Neuronal stem cell (in vitro differentiated cells): ENCODE measurements around the gene OR9A4.

Experiments used
- DNase-seq: peaks from one replicate; pipeline ENCODE4 v3.0.0-alpha.2; 2013; ENCODE audit warnings: low spot score
- H2AFZ ChIP-seq: one replicate; pipeline ENCODE4 v1.6.1; 2013; ENCODE audit warnings: mild to moderate bottlenecking, low read length, inconsistent platforms
- H2AK5ac ChIP-seq: 2 replicates; pipeline ENCODE4 v1.6.1; 2013; ENCODE audit warnings: low read depth, mild to moderate bottlenecking, inconsistent platforms, low read length, moderate library complexity, mixed read lengths
- H2BK120ac ChIP-seq: 2 replicates; pipeline ENCODE4 v1.6.1; 2013; ENCODE audit warnings: low read depth, mild to moderate bottlenecking, inconsistent platforms, low read length, moderate library complexity, mixed read lengths
- H2BK12ac ChIP-seq: one replicate; pipeline ENCODE4 v1.6.1; 2013; ENCODE audit warnings: low read length, inconsistent platforms
- H2BK15ac ChIP-seq: 2 replicates; pipeline ENCODE4 v1.6.1; 2013; ENCODE audit warnings: mild to moderate bottlenecking, low read length, inconsistent platforms, mixed read lengths
- H2BK5ac ChIP-seq: one replicate; pipeline ENCODE4 v1.6.1; 2013; ENCODE audit warnings: inconsistent platforms, mild to moderate bottlenecking, low read length, moderate library complexity
- H3K14ac ChIP-seq: one replicate; pipeline ENCODE4 v1.6.1; 2013; ENCODE audit warnings: low read length, inconsistent platforms
- H3K18ac ChIP-seq: 2 replicates; pipeline ENCODE4 v1.6.1; 2013; ENCODE audit warnings: low read length, inconsistent platforms
- H3K23ac ChIP-seq: 2 replicates; pipeline ENCODE4 v1.6.1; 2013; ENCODE audit warnings: low read depth, mild to moderate bottlenecking, mixed read lengths, low read length, inconsistent platforms; ENCODE audit not compliant: poor library complexity
- H3K27ac ChIP-seq: replicated peaks from 3 replicates; pipeline ENCODE4 v1.5.1; 2013; ENCODE audit warnings: low read length, inconsistent platforms
- H3K27me3 ChIP-seq, 3 experiments: 2 replicates each; pipeline ENCODE4 v1.6.1; 2013; ENCODE audit warnings: low read length in 3 of 3, mild to moderate bottlenecking in 2 of 3, inconsistent platforms in 1 of 3, low read depth in 1 of 3, mixed read lengths in 1 of 3, moderate library complexity in 1 of 3; ENCODE audit not compliant: control insufficient read depth in 3 of 3, insufficient read depth in 3 of 3
- H3K36me3 ChIP-seq, 2 donors: replicated peaks in 1 of 2; 2 replicates each; pipeline ENCODE4 v1.6.1; 2013; ENCODE audit warnings: low read length in 2 of 2; ENCODE audit not compliant: control insufficient read depth in 2 of 2, insufficient read depth in 2 of 2
- H3K4ac ChIP-seq: 2 replicates; pipeline ENCODE4 v1.6.1; 2013; ENCODE audit warnings: inconsistent platforms, mild to moderate bottlenecking, low read length, moderate library complexity
- H3K4me1 ChIP-seq, 2 donors: 1 replicate in 1 of 2; 2 replicates in 1 of 2; pipeline ENCODE4 v1.6.1; 2013; ENCODE audit warnings: low read length in 2 of 2, low read depth in 1 of 2; ENCODE audit not compliant: control insufficient read depth in 2 of 2, insufficient read depth in 1 of 2
- H3K4me2 ChIP-seq: one replicate; pipeline ENCODE4 v1.6.1; 2013; ENCODE audit warnings: mild to moderate bottlenecking, low read length, inconsistent platforms; ENCODE audit not compliant: insufficient read depth, poor library complexity, severe bottlenecking
- H3K4me3 ChIP-seq, 2 donors: 2 replicates each; pipeline ENCODE4 v1.5.1; 2013; ENCODE audit warnings: low read length in 2 of 2, mild to moderate bottlenecking in 2 of 2, inconsistent platforms in 1 of 2, moderate library complexity in 1 of 2
- H3K79me1 ChIP-seq: one replicate; pipeline ENCODE4 v1.6.1; 2013; ENCODE audit warnings: low read depth, mild to moderate bottlenecking, inconsistent platforms, low read length, moderate library complexity
- H3K9ac ChIP-seq: one replicate; pipeline ENCODE4 v1.6.1; 2013; ENCODE audit warnings: mild to moderate bottlenecking, low read depth, low read length, inconsistent platforms; ENCODE audit not compliant: poor library complexity
- H3K9me3 ChIP-seq, 2 donors: replicated peaks in 1 of 2; 2 replicates each; pipeline versions ENCODE3 to v1.6.1; 2013; ENCODE audit warnings: low read length in 2 of 2, mild to moderate bottlenecking in 2 of 2, inconsistent platforms in 1 of 2, low read depth in 1 of 2, mixed read lengths in 1 of 2, moderate library complexity in 1 of 2; ENCODE audit not compliant: control insufficient read depth in 2 of 2, insufficient read depth in 1 of 2
- H4K8ac ChIP-seq: one replicate; pipeline ENCODE4 v1.6.1; 2013; ENCODE audit warnings: low read depth, mild to moderate bottlenecking, inconsistent platforms, low read length, moderate library complexity
- H4K91ac ChIP-seq: one replicate; pipeline ENCODE4 v1.6.1; 2013; ENCODE audit warnings: low read length, low read depth, mild to moderate bottlenecking, inconsistent platforms; ENCODE audit not compliant: poor library complexity
- WGBS, 2 donors: extraction: QIAGEN DNeasy Blood & Tissue Kit; methylation state at CpG; one replicate each; pipeline ENCODE4 v1.1.7; 2013; ENCODE audit warnings: missing lambda C conversion rate in 2 of 2, mixed read lengths in 1 of 2; ENCODE audit not compliant: insufficient read length in 2 of 2, insufficient replicate concordance in 1 of 2; ENCODE audit errors: extremely low coverage in 2 of 2; 5-methylcytosine and 5-hydroxymethylcytosine counted together

The OR9A4 gene

DNA sequence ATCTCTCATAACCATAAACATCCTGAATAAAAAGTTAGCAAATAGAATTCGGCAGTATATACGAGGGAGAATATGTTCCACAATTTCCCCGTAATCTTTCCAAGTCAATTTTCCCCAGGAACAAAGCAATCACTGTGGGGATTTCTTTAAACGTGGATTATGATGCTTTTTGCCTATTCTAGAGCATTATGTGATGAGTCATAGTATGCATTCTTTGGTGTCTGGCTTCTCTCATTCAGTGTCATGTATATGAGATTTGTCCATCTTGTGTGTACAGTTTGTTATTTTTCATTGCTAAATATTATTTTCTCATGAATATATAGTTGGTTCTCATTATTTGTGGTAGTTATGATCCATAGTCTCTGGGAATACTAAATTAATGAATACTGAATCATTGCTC lies 9.9 kb upstream of the OR9A4 start:
- no peak overlapping the region for H3K27ac ChIP-seq
- WGBS, 2 donors: no CpG with 5 or more reads among the region's 4 CpGs

GRCh38 chr7:141911391-141911790 lies 4.8 kb upstream of the OR9A4 start:
- Histone ChIP-seq H3K27me3 (no peaks in the 10 kb centered on the region), H4K91ac (no peak overlapping the region), H3K23ac (no peak overlapping the region), H2AK5ac (no peak overlapping the region), H3K14ac (no peak overlapping the region), H2BK120ac (no peak overlapping the region), H4K8ac (no peak overlapping the region), H3K4ac (no peak overlapping the region), H2BK12ac (no peak overlapping the region), H3K27ac (no peak overlapping the region), H3K9ac (no peak overlapping the region), H2BK15ac (no peak overlapping the region), H3K4me2 (no peak overlapping the region), H2AFZ (no peak overlapping the region), H3K79me1 (no peaks in the 10 kb centered on the region), H3K9me3 (no peaks in the 10 kb centered on the region), H3K4me3 (no peak overlapping the region), H3K18ac (no peak overlapping the region), H3K36me3 (no peaks in the 10 kb centered on the region), H3K4me1 (peaks cover 0 to 1% of the 10 kb centered on the region in 2 donors), H2BK5ac (no peak overlapping the region)
- no peak for DNase-seq

More for the DNA sequence above, 9.9 kb upstream of the OR9A4 start:
- H3K4ac ChIP-seq: no peak overlapping the region
- H3K9me3 ChIP-seq: no peaks in the 10 kb centered on the region
- no peak overlapping the region for H3K23ac ChIP-seq
- no peak overlapping the region for H3K14ac ChIP-seq
- H2BK12ac ChIP-seq: no peak overlapping the region
- no peaks in the 10 kb centered on the region for H3K36me3 ChIP-seq
- no peaks in the 10 kb centered on the region for H3K79me1 ChIP-seq
- H3K4me1 ChIP-seq: peaks cover 0 to 1% of the 10 kb centered on the region in 2 donors
- H2BK15ac ChIP-seq: no peak overlapping the region
- no peak overlapping the region for H4K8ac ChIP-seq
- no peak overlapping the region for H3K18ac ChIP-seq
- no peak overlapping the region for H3K9ac ChIP-seq
- DNase-seq: no peak
- H2AFZ ChIP-seq: no peak overlapping the region
- H3K4me2 ChIP-seq: no peak overlapping the region
- H4K91ac ChIP-seq: no peak overlapping the region
- no peaks in the 10 kb centered on the region for H3K27me3 ChIP-seq
- no peak overlapping the region for H2BK120ac ChIP-seq
- H3K4me3 ChIP-seq: no peak overlapping the region
- H2AK5ac ChIP-seq: no peak overlapping the region
- H2BK5ac ChIP-seq: no peak overlapping the region

GRCh38 chr7:141915565-141915964 lies 634 bp upstream of the OR9A4 start:
- Histone ChIP-seq H3K79me1 (peaks cover 1% of the 10 kb centered on the region), H3K18ac (no peak overlapping the region), H2BK5ac (no peak overlapping the region), H3K14ac (no peak overlapping the region), H2AK5ac (no peak overlapping the region), H3K4me1 (no peaks in the 10 kb centered on the region), H3K36me3 (no peaks in the 10 kb centered on the region), H3K4ac (no peak overlapping the region), H2AFZ (no peak overlapping the region), H2BK120ac (no peak overlapping the region), H3K27ac (no peak overlapping the region), H4K8ac (no peak overlapping the region), H3K9ac (no peak overlapping the region), H4K91ac (no peak overlapping the region), H2BK15ac (no peak overlapping the region), H3K9me3 (peaks cover 0 to 2% of the 10 kb centered on the region in 2 donors), H3K4me3 (no peak overlapping the region), H3K27me3 (no peaks in the 10 kb centered on the region), H3K4me2 (no peak overlapping the region), H2BK12ac (no peak overlapping the region), H3K23ac (no peak overlapping the region)
- WGBS, 2 donors: no CpG with 5 or more reads among the region's 2 CpGs
- no peak for DNase-seq

GRCh38 chr7:141920281-141920680 lies 4.1 kb downstream of the OR9A4 start:
- no peak overlapping the region for H2BK12ac ChIP-seq

More at GRCh38 chr7:141920281-141920680, 4.1 kb downstream of the OR9A4 start:
- Histone ChIP-seq H3K4ac (no peak overlapping the region), H3K14ac (no peak overlapping the region), H2BK5ac (no peak overlapping the region), H2BK120ac (no peak overlapping the region), H3K18ac (no peak overlapping the region), H2AK5ac (no peak overlapping the region), H2BK15ac (no peak overlapping the region), H3K4me1 (no peaks in the 10 kb centered on the region), H4K91ac (no peak overlapping the region), H3K4me2 (no peak overlapping the region), H3K9me3 (peaks cover 0 to 2% of the 10 kb centered on the region in 2 donors), H3K9ac (no peak overlapping the region), H3K4me3 (no peak overlapping the region), H4K8ac (no peak overlapping the region), H3K27me3 (no peaks in the 10 kb centered on the region), H3K23ac (no peak overlapping the region), H2AFZ (no peak overlapping the region), H3K79me1 (peaks cover 1% of the 10 kb centered on the region), H3K27ac (no peak overlapping the region), H3K36me3 (no peaks in the 10 kb centered on the region)
- DNase-seq: no peak
- no CpG with 5 or more reads among the region's 1 CpG for WGBS, 2 donors
